ENCODE data around the gene C15orf39.

- TF ChIP-seq CTCF (conservative IDR thresholded peaks at IDR 0.05; ENCODE audit: low read depth in 2 of 2) (no peak), NANOG (IDR thresholded peaks at IDR 0.05; ENCODE audit: borderline replicate concordance) (no peak), POLR2AphosphoS5 (IDR thresholded peaks at IDR 0.05; ENCODE audit: low read depth) (no peak), REST (IDR thresholded peaks at IDR 0.05; ENCODE audit: unreplicated experiment) (no peak), EZH2 (IDR thresholded peaks at IDR 0.05; ENCODE audit: low read depth, unreplicated experiment) (no peak), ZNF331 (CRISPR knock-in tag; IDR thresholded peaks at IDR 0.05; ENCODE audit: low read depth) (no peak)
Observed at GRCh38 chr15:75153087-75153486, 48.6 kb upstream of the C15orf39 start.

Data from GM23338 (cell line).